Activated CD4-positive, CD25-positive, alpha-beta regulatory T cell (primary cell): ENCODE results near the gene TEX10.

Source experiments
- DNase-seq, 4 experiments: peaks; one replicate each; lab custom pipeline; 2025; lab: John Stamatoyannopoulos, UW

Gene TEX10

GRCh38 chr9:100284247-100284646 lies 68.5 kb downstream of the TEX10 start:
- DNase-seq: no peak

GRCh38 chr9:100282388-100282719 lies 70.4 kb downstream of the TEX10 start:
- no peak for DNase-seq

- DNase-seq: no peak
Measured at GRCh38 chr9:100281676-100282387, 70.9 kb downstream of the TEX10 start.

GRCh38 chr9:100281066-100281465 lies 71.7 kb downstream of the TEX10 start:
- no peak for DNase-seq

GRCh38 chr9:100277166-100277979 lies 75.4 kb downstream of the TEX10 start:
- no peak for DNase-seq

- no peak for DNase-seq
Measured at GRCh38 chr9:100269656-100270055, 83.1 kb downstream of the TEX10 start.

- DNase-seq: no peak
Measured at GRCh38 chr9:100268271-100268670, 84.5 kb downstream of the TEX10 start.

- DNase-seq: no peak
Measured at GRCh38 chr9:100267211-100267610, 85.5 kb downstream of the TEX10 start.
